SK-N-SH treated with all-trans-retinoic acid at 6 μM for 48 hours (cell line): ENCODE measurements around the gene WIPI1.

Experiments
- ATAC-seq: fragments of 200-7000 bp; cut with Tn5 transposase; 3 replicates; pipeline ENCODE4 v1.9.1; 2020; ENCODE audit warnings: mild to moderate bottlenecking, moderate library complexity
- ARNTL ChIP-seq: fragments of 450-650 bp; formaldehyde crosslinking; IDR thresholded peaks from 2 replicates; pipeline ENCODE4 v1.5.0; 2020; ENCODE audit warnings: low read depth, mild to moderate bottlenecking, moderate library complexity, borderline replicate concordance
- CREB5 ChIP-seq: fragments of 250-450 bp; sonication (Bioruptor Pico); IDR thresholded peaks from 2 replicates; pipeline ENCODE4 v1.5.1; 2020; ENCODE audit warnings: low read depth, mild to moderate bottlenecking, moderate library complexity
- CSDC2 ChIP-seq: fragments of 250-450 bp; sonication (Bioruptor Pico); IDR thresholded peaks from 2 replicates; pipeline ENCODE4 v1.5.0; 2020; ENCODE audit warnings: mild to moderate bottlenecking, moderate library complexity
- ESRRG ChIP-seq: fragments of 250-450 bp; sonication (Bioruptor Pico); IDR thresholded peaks from 2 replicates; pipeline ENCODE4 v1.6.1; 2021; ENCODE audit warnings: mild to moderate bottlenecking
- GLIS3 ChIP-seq: fragments of 250-450 bp; sonication (Bioruptor Pico); IDR thresholded peaks from 2 replicates; pipeline ENCODE4 v1.5.0; 2020; ENCODE audit warnings: mild to moderate bottlenecking, moderate library complexity
- ISL1 ChIP-seq: fragments of 250-450 bp; sonication (Bioruptor Pico); IDR thresholded peaks from 2 replicates; pipeline ENCODE4 v2.1.2; 2022; ENCODE audit warnings: mild to moderate bottlenecking, moderate library complexity
- OSR1 ChIP-seq: fragments of 250-450 bp; sonication (Bioruptor Pico); IDR thresholded peaks from 2 replicates; pipeline ENCODE4 v1.8.0; 2022; ENCODE audit warnings: moderate library complexity, mild to moderate bottlenecking, inconsistent platforms
- POU6F1 ChIP-seq: fragments of 250-450 bp; sonication (Bioruptor Pico); IDR thresholded peaks from 2 replicates; pipeline ENCODE4 v1.8.0; 2021; ENCODE audit warnings: low read depth, mild to moderate bottlenecking, moderate library complexity, borderline replicate concordance
- PPARA ChIP-seq: fragments of 250-450 bp; sonication (Bioruptor Pico); IDR thresholded peaks from 2 replicates; pipeline ENCODE4 v1.5.0; 2020; ENCODE audit warnings: mild to moderate bottlenecking, borderline replicate concordance
- SNAI2 ChIP-seq: fragments of 250-450 bp; sonication (Bioruptor Pico); IDR thresholded peaks from 2 replicates; pipeline ENCODE4 v1.5.0; 2020; ENCODE audit warnings: mild to moderate bottlenecking, moderate library complexity
- TCF4 ChIP-seq: fragments of 250-450 bp; sonication (Bioruptor Pico); IDR thresholded peaks from 2 replicates; pipeline ENCODE4 v1.8.0; 2021; ENCODE audit warnings: mild to moderate bottlenecking, moderate library complexity, borderline replicate concordance
- TOX ChIP-seq: fragments of 250-450 bp; sonication (Bioruptor Pico); IDR thresholded peaks from 2 replicates; pipeline ENCODE4 v1.8.0; 2021; ENCODE audit warnings: mild to moderate bottlenecking, moderate library complexity, borderline replicate concordance
- TSHZ2 ChIP-seq: fragments of 250-450 bp; sonication (Bioruptor Pico); IDR thresholded peaks from 2 replicates; pipeline ENCODE4 v1.5.0; 2020; ENCODE audit warnings: mild to moderate bottlenecking, moderate library complexity
- ZC3H10 ChIP-seq: fragments of 250-450 bp; sonication (Bioruptor Pico); IDR thresholded peaks from 2 replicates; pipeline ENCODE4 v1.5.1; 2021; ENCODE audit warnings: mild to moderate bottlenecking, moderate library complexity
- ZFP3 ChIP-seq: fragments of 250-450 bp; sonication (Bioruptor Pico); IDR thresholded peaks from 2 replicates; pipeline ENCODE4 v1.5.0; 2020; ENCODE audit warnings: mild to moderate bottlenecking, moderate library complexity
- ZFP30 ChIP-seq: fragments of 450-650 bp; formaldehyde crosslinking; IDR thresholded peaks from 2 replicates; pipeline ENCODE4 v1.5.0; 2022; ENCODE audit warnings: mild to moderate bottlenecking, moderate library complexity
- ZNF565 ChIP-seq: fragments of 450-650 bp; formaldehyde crosslinking; conservative IDR thresholded peaks from 2 replicates; pipeline ENCODE4 v1.5.0; 2020; ENCODE audit warnings: low read depth, mild to moderate bottlenecking, moderate library complexity
- ZNF8 ChIP-seq: fragments of 450-650 bp; formaldehyde crosslinking; IDR thresholded peaks from 2 replicates; pipeline ENCODE4 v1.5.0; 2020; ENCODE audit warnings: mild to moderate bottlenecking, moderate library complexity
- TF ChIP-seq, protein P1 (sequence below): fragments of 250-450 bp; sonication (Bioruptor Pico); IDR thresholded peaks from 2 replicates; pipeline ENCODE4 v1.8.0; 2020; ENCODE audit warnings: mild to moderate bottlenecking, moderate library complexity, borderline replicate concordance
- TF ChIP-seq, protein P2 (sequence below): fragments of 250-450 bp; sonication (Bioruptor Pico); IDR thresholded peaks from 2 replicates; pipeline ENCODE4 v1.5.1; 2021; ENCODE audit warnings: mild to moderate bottlenecking, moderate library complexity

The WIPI1 gene

GRCh38 chr17:68449021-68449739 lies 8.1 kb downstream of the WIPI1 start:
- no peak for ATAC-seq

DNA sequence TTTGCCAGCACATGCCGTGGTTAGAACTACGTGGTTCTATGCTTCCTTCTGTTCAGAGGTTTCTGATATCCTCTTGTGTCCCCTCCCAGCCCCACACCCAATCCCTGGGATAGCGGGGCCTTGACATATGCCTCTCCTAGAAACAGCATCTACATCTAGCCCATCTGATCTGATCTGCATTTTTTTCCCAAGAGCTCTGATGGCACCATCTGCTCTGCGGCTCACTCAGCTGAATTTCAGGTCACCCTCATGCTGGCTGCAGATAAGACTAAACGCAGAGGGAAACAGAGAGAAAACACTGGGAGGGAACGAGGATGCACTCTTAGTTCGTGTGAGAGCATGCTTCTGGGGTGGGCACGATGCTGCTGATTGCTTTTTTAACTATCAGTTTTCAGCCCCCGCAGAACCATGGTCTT lies 10.7 kb downstream of the WIPI1 start:
- ATAC-seq: no peak
- TF ChIP-seq TSHZ2 (CRISPR knock-in tag) (no peak), SNAI2 (CRISPR knock-in tag) (no peak), TOX (CRISPR knock-in tag) (no peak), ARNTL (CRISPR knock-in tag) (no peak), ISL1 (CRISPR knock-in tag) (no peak), ZFP30 (no peak), ZC3H10 (CRISPR knock-in tag) (no peak), TCF4 (CRISPR knock-in tag) (no peak), POU6F1 (CRISPR knock-in tag) (no peak), ZNF8 (CRISPR knock-in tag) (no peak), ZNF565 (CRISPR knock-in tag) (no peak), ESRRG (CRISPR knock-in tag) (no peak), GLIS3 (no peak), CSDC2 (CRISPR knock-in tag) (no peak), OSR1 (CRISPR knock-in tag) (no peak), PPARA (no peak)
- TF ChIP-seq, protein P1, sequence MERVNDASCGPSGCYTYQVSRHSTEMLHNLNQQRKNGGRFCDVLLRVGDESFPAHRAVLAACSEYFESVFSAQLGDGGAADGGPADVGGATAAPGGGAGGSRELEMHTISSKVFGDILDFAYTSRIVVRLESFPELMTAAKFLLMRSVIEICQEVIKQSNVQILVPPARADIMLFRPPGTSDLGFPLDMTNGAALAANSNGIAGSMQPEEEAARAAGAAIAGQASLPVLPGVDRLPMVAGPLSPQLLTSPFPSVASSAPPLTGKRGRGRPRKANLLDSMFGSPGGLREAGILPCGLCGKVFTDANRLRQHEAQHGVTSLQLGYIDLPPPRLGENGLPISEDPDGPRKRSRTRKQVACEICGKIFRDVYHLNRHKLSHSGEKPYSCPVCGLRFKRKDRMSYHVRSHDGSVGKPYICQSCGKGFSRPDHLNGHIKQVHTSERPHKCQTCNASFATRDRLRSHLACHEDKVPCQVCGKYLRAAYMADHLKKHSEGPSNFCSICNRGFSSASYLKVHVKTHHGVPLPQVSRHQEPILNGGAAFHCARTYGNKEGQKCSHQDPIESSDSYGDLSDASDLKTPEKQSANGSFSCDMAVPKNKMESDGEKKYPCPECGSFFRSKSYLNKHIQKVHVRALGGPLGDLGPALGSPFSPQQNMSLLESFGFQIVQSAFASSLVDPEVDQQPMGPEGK (CRISPR knock-in tag): no peak
- TF ChIP-seq, protein P2, sequence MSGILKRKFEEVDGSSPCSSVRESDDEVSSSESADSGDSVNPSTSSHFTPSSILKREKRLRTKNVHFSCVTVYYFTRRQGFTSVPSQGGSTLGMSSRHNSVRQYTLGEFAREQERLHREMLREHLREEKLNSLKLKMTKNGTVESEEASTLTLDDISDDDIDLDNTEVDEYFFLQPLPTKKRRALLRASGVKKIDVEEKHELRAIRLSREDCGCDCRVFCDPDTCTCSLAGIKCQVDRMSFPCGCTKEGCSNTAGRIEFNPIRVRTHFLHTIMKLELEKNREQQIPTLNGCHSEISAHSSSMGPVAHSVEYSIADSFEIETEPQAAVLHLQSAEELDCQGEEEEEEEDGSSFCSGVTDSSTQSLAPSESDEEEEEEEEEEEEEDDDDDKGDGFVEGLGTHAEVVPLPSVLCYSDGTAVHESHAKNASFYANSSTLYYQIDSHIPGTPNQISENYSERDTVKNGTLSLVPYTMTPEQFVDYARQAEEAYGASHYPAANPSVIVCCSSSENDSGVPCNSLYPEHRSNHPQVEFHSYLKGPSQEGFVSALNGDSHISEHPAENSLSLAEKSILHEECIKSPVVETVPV: no peak

More at GRCh38 chr17:68449021-68449739, 8.1 kb downstream of the WIPI1 start:
- TF ChIP-seq POU6F1 (CRISPR knock-in tag) (no peak), ZFP3 (no peak), ARNTL (CRISPR knock-in tag) (no peak), SNAI2 (CRISPR knock-in tag) (no peak), ZNF565 (CRISPR knock-in tag) (no peak), ZC3H10 (CRISPR knock-in tag) (no peak), CREB5 (CRISPR knock-in tag) (no peak), TOX (CRISPR knock-in tag) (no peak), OSR1 (CRISPR knock-in tag) (no peak), PPARA (no peak), GLIS3 (no peak), TCF4 (CRISPR knock-in tag) (no peak), CSDC2 (CRISPR knock-in tag) (no peak), ISL1 (CRISPR knock-in tag) (no peak)
- TF ChIP-seq, all 23 proteins: peak for 0
